NCI-H1105 treated with DMSO at 0.1 percent for 48 hours (cell line): Measurements from ENCODE around the gene BDNF.
"Not testable (repeated sequence)": the region's sequence is repeated elsewhere in the genome, so short reads cannot be mapped to it uniquely, and the experiment has no call there.

Experiments used
- DNase-seq: peaks from one replicate; lab custom pipeline; 2025; lab: John Stamatoyannopoulos, UW

BDNF gene

GRCh38 chr11:27665508-27666101, 34.6 kb downstream of the BDNF start:
- not testable (repeated sequence) for DNase-seq

- DNase-seq, result no peak
These were observed 36.9 kb downstream of the BDNF start for GRCh38 chr11:27663326-27663725.

- no peak for DNase-seq
These were observed 40.1 kb downstream of the BDNF start for GRCh38 chr11:27660171-27660570.

GRCh38 chr11:27658535-27659236, 41.6 kb downstream of the BDNF start:
- DNase-seq, result no peak

GRCh38 chr11:27656806-27657483, 43.3 kb downstream of the BDNF start:
- no peak for DNase-seq

GRCh38 chr11:27656320-27656719, 43.9 kb downstream of the BDNF start:
- DNase-seq, result no peak

GRCh38 chr11:27653990-27654758, 46.1 kb downstream of the BDNF start:
- no peak for DNase-seq

- no peak for DNase-seq
These were observed 48.5 kb downstream of the BDNF start for GRCh38 chr11:27651711-27652110.

- DNase-seq, result no peak
These were observed 49.3 kb downstream of the BDNF start for GRCh38 chr11:27650988-27651387.

- no peak for DNase-seq
These were observed 50.5 kb downstream of the BDNF start for GRCh38 chr11:27649800-27650199.

GRCh38 chr11:27648840-27649239, 51.4 kb downstream of the BDNF start:
- no peak for DNase-seq

GRCh38 chr11:27646051-27646818, 54.0 kb downstream of the BDNF start:
- DNase-seq, result no peak

GRCh38 chr11:27642954-27643353, 57.3 kb downstream of the BDNF start:
- DNase-seq, result no peak

GRCh38 chr11:27640954-27641353, 59.3 kb downstream of the BDNF start:
- no peak for DNase-seq

- DNase-seq, result no peak
These were observed 64.7 kb downstream of the BDNF start for GRCh38 chr11:27635567-27636037.

- DNase-seq, result not testable (repeated sequence)
These were observed 65.5 kb downstream of the BDNF start for GRCh38 chr11:27634776-27635175.

- not testable (repeated sequence) for DNase-seq
These were observed 66.0 kb downstream of the BDNF start for GRCh38 chr11:27634282-27634681.

- not testable (repeated sequence) for DNase-seq
These were observed 71.2 kb downstream of the BDNF start for GRCh38 chr11:27629023-27629422.

GRCh38 chr11:27627979-27628378, 72.3 kb downstream of the BDNF start:
- DNase-seq, result no peak

GRCh38 chr11:27626938-27627586, 73.2 kb downstream of the BDNF start:
- DNase-seq, result no peak
